Neural cell (in vitro differentiated cells): Measurements from ENCODE around the gene MPEG1.

Source experiments
- EZH2 ChIP-seq: fragments of 200-600, 300-800 bp; shearing (Covaris generic), sonication (generic); IDR thresholded peaks from 2 replicates; pipeline ENCODE4 v1.6.1; 2014; ENCODE audit warnings: antibody characterized with exemption, low read length, borderline replicate concordance, mild to moderate bottlenecking; ENCODE audit not compliant: insufficient read depth, poor library complexity, severe bottlenecking
- TF ChIP-seq, protein P1 (sequence below): fragments of 450-650 bp; IDR thresholded peaks from 2 replicates; pipeline ENCODE4 v1.5.1; 2014; ENCODE audit warnings: antibody characterized with exemption, mild to moderate bottlenecking, moderate library complexity; ENCODE audit not compliant: poor library complexity, severe bottlenecking

DNA sequence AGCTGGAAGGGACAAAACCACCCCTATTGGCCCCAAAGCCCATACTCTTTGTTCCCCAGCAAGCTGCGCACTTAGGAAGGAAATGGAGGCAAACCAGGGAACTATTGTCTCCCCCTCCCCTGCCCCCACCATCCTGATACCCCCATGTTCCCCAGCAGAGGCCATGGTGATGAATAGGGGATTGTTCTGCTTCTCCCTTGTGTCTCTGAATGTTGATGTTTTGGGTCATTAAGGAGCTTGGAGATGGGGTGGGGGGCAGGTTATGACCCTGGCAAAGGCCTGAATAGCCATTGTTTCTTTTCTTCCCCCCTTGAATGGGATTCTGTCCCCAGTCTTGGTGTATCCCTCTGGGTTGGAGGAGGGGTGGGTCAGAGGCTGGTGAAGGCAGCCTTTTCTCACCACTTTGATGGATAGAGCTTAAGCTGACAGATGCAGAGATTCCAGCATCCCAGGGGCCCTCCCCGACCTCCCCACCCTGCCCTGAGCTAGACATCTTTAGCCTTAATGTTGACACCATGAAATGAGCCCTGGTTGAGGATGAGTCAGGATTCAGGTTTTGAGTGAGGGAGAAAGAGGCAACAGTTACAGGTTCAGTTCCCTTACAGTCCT, 32.5 kb downstream of the MPEG1 start:
- TF ChIP-seq, protein P1, sequence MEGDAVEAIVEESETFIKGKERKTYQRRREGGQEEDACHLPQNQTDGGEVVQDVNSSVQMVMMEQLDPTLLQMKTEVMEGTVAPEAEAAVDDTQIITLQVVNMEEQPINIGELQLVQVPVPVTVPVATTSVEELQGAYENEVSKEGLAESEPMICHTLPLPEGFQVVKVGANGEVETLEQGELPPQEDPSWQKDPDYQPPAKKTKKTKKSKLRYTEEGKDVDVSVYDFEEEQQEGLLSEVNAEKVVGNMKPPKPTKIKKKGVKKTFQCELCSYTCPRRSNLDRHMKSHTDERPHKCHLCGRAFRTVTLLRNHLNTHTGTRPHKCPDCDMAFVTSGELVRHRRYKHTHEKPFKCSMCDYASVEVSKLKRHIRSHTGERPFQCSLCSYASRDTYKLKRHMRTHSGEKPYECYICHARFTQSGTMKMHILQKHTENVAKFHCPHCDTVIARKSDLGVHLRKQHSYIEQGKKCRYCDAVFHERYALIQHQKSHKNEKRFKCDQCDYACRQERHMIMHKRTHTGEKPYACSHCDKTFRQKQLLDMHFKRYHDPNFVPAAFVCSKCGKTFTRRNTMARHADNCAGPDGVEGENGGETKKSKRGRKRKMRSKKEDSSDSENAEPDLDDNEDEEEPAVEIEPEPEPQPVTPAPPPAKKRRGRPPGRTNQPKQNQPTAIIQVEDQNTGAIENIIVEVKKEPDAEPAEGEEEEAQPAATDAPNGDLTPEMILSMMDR: no peak
- TF ChIP-seq EZH2: no peak
